A673 (cell line): ENCODE data around the gene CYB5A.

Experiments used
- CTCF ChIP-seq: fragments of 300-800, 200-600 bp; sonication (generic); conservative IDR thresholded peaks from 2 replicates; pipeline ENCODE4 v1.5.1; 2017; ENCODE audit warnings: low read depth, mild to moderate bottlenecking, antibody characterized with exemption, low read length, moderate library complexity, mixed read lengths
- EZH2 ChIP-seq: fragments of 200-600 bp; sonication (generic); IDR thresholded peaks from 2 replicates; pipeline ENCODE4 v1.6.1; 2017; ENCODE audit warnings: borderline replicate concordance, low read depth, mild to moderate bottlenecking, mixed read lengths, antibody characterized with exemption, low read length; ENCODE audit not compliant: poor library complexity, severe bottlenecking

DNA sequence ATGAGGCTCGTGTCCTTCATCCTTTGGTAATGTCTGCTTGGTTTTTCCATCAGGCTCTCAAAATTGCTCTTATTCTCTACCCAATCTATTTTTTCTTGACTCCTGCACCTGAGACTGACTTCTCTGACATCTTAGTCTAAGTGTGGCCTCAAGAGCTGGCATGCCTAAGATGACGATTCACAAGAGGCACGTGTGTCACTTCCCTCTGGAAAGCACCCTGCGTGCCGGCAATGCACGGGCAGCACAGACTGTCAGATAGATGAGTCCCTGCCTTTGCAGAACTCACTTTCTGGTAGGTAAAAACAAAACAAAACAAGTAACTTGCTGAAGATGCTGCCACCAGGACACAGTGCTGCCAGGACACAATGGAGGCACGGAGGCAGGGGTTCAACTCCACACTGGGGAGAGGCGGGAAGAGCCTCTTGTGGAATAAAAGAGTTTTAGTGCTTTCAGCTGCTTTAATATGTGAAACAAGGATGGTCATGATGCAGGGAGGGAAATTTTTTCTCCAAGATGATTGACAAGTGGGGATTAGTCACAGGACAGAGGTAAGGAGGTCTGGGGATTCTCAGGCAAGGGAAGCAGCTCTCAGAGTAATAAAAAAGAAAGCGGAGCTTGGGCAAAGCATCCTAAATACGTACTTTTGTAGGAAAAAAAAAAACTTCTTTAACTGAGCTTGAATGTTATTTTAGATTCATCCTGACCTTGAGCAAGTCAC, 27.3 kb downstream of the CYB5A start:
- TF ChIP-seq CTCF (no peak), EZH2 (no peak)
